TTC549 (cell line): ENCODE results near the gene LGALS8.

Experiments
- FAIRE-seq: peaks from 2 replicates; lab custom pipeline; 2012; peaks lifted over from hg19 to GRCh38; lab: Jason Lieb, UNC

Gene LGALS8

DNA sequence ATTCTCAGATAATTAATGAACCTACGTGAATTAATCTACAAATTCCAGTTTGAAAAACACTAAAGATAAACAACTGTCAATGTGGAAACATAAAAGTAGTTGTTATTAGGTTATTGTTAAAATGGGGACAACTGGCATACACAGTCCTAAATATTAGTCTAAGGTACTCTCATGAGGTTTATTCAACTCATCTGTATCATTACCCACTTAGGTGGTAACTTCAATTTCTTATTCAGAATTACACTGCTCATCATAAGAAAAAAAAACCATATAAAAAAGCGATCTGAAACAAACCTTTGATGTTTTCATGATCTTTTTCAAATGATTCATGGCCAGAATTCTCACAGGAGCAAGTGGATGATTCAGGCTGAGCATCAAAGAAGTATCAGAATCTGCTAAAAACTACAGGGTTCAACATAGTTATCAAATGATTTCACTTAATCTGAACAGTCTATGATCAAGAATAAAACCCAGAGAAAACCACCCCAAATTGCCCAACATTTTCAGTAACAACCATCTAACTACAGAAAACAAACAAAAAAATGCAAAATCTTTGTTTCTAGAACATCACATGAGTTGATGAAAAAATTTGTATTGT is 66.9 kb downstream of the LGALS8 start:
- no peak for FAIRE-seq

- FAIRE-seq: no peak
Measured at GRCh38 chr1:236602171-236602570, 78.4 kb downstream of the LGALS8 start.
